GM12892 (cell line): ENCODE measurements around the gene PTEN.

Source experiments
- POLR2A ChIP-seq: IDR thresholded peaks from 2 replicates; pipeline ENCODE4 v1.6.1; 2011; ENCODE audit warnings: low read depth, low read length, control low read depth
- POLR2AphosphoS5 ChIP-seq: IDR thresholded peaks from 2 replicates; pipeline ENCODE4 v1.6.1; 2011; ENCODE audit warnings: low read depth, low read length, control low read depth

GRCh38 chr10:87945984-87946383 lies 82.6 kb downstream of the PTEN start:
- peak; percentile 41; the same call in 1 of the 2 replicates for TF ChIP-seq POLR2A
- TF ChIP-seq POLR2AphosphoS5: no peak
